Right lobe of liver (tissue), 4 donors: ENCODE results near the gene GALNT14.

Source experiments
- CTCF ChIP-seq, 4 donors: fragments of 200-600 bp in 3 of 4; fragments of 450-650 bp in 1 of 4; IDR thresholded peaks; one replicate each; pipeline versions ENCODE4 v1.5.1 to v1.8.0; 2016 to 2022; ENCODE audit warnings: antibody characterized with exemption in 4 of 4, mild to moderate bottlenecking in 2 of 4
- POLR2A ChIP-seq: fragments of 450-650 bp; IDR thresholded peaks from one replicate; pipeline ENCODE4 v1.6.1; 2017; ENCODE audit warnings: antibody characterized with exemption, mild to moderate bottlenecking
- donor health status: DM: no; HTN: no; CAD: no.
- donor health status: DM: no; HTN: no; CAD: no.
- donor health status: DM: no; HTN: yes; CAD: no.

DNA sequence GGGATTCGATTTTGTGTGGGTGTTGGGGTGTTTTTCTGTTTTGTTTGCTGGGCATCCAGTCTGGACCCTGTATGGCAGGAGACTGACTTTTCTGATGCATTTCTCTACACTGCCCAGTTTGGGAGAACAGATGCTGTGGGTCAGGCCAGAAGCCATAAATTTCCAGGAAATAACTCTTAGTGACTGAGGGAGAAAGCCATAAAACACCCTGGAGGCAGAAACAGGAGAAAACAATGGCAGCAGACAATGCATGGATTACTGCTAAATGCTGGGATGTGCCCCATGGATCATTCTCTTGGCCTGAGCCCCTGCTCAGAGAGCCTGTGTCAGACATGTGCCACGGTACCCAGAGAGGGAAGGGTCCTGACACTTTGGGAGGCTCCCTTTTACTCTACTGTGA is 197.4 kb downstream of the GALNT14 start:
- no peak for TF ChIP-seq POLR2A
- no peak for TF ChIP-seq CTCF (IDR thresholded peaks at IDR 0.05)
